Epithelial cell of esophagus (primary cell): ENCODE measurements around the gene NEU1.
A peak's percentile ranks its signal among the peaks of the same experiment; 100 is the strongest.
"Not testable (repeated sequence)": the region's sequence is repeated elsewhere in the genome, so short reads cannot be mapped to it uniquely, and the experiment has no call there.

Source experiments
- DNase-seq: peaks from one replicate; pipeline ENCODE4 v3.0.0; 2010; ENCODE audit warnings: low read depth
- H3K4me3 ChIP-seq: 2 replicates; pipeline ENCODE4 v1.5.1; 2011; ENCODE audit warnings: mild to moderate bottlenecking, low read length, control low read depth
- TF ChIP-seq, protein P1 (sequence below): IDR thresholded peaks from 2 replicates; pipeline ENCODE4 v1.5.1; 2011; ENCODE audit warnings: low read depth, mild to moderate bottlenecking, low read length, control low read depth, inconsistent platforms; ENCODE audit not compliant: insufficient read depth; ENCODE audit errors: missing control alignments

NEU1 gene

DNA sequence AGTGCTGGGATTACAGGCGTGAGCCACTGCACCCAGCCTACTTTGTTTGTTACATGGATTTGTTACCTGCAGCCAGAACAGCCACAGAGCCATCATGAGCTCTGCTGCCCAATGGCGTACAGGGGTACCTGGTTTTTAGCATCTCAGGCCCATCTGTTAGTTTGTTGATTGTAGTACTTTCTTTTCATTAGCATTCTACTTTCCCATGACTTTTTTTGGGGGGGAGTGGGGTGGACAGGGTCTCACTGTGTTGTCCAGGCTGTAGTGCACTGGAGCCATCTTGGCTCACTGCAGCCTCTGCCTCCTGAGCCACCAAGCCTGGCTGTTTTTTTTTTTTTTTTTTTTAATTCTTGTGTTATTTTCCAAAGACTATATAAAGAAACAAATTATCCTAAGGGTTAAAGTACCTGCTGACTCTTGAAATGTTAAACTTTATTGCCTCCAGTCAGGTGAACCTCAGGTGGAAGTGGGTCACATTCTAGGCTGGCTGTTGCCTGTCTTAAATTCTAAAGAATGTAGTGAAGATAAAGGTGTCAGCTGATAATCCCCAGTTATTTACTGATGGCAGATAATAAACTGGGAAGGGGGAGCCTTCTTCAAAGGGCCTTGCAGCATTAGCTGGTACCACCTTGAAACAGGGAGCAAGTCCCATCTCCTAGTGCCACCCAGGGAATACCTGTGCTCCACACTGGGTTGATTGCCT lies 15.2 kb downstream of the NEU1 start:
- TF ChIP-seq, protein P1, sequence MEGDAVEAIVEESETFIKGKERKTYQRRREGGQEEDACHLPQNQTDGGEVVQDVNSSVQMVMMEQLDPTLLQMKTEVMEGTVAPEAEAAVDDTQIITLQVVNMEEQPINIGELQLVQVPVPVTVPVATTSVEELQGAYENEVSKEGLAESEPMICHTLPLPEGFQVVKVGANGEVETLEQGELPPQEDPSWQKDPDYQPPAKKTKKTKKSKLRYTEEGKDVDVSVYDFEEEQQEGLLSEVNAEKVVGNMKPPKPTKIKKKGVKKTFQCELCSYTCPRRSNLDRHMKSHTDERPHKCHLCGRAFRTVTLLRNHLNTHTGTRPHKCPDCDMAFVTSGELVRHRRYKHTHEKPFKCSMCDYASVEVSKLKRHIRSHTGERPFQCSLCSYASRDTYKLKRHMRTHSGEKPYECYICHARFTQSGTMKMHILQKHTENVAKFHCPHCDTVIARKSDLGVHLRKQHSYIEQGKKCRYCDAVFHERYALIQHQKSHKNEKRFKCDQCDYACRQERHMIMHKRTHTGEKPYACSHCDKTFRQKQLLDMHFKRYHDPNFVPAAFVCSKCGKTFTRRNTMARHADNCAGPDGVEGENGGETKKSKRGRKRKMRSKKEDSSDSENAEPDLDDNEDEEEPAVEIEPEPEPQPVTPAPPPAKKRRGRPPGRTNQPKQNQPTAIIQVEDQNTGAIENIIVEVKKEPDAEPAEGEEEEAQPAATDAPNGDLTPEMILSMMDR: no peak
- no peak for DNase-seq

DNA sequence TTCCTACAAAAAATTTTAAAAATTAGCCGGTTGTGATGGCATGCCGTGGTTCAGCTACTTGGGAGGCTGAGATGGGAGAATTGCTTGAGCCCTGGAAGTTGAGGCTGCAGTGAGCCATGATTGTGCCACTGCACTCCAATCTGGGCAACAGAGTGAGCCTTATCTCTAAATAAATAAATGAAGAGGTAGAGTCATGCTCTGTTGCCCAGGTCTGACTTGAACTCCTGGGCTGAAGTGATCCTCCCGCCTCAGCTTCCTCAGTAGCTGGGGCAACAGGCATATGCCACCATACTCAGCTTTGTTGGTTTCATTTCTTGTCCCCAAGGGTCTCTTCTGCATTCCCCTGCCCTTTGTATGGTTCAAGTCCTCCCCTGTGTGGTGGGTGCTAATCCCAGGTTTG lies 18.1 kb downstream of the NEU1 start:
- TF ChIP-seq, protein P1: no peak
- no peak overlapping the region for H3K4me3 ChIP-seq

More for the DNA sequence above, 15.2 kb downstream of the NEU1 start:
- no peak overlapping the region for H3K4me3 ChIP-seq

DNA sequence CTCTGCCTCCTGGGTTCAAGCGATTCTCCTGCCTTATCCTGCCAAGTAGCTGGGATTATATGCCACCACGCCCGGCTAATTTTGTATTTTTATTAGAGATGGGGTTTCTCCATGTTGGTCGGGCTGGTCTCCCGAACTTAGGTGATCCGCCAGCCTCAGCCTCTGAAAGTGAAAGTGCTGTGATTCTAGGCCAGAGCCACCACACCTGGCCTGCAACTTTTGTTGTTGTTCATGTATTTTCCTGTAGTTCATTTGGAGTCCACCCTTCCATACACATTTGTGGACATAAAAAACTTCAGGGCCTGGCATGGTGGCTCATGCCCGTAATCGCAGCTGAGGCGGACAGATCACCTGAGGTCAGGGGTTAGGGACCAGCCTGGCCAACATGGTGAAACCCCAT lies 20.6 kb downstream of the NEU1 start:
- H3K4me3 ChIP-seq: no peak overlapping the region
- DNase-seq: no peak
- TF ChIP-seq, protein P1: no peak

More for the DNA sequence above, 18.1 kb downstream of the NEU1 start:
- DNase-seq: no peak

DNA sequence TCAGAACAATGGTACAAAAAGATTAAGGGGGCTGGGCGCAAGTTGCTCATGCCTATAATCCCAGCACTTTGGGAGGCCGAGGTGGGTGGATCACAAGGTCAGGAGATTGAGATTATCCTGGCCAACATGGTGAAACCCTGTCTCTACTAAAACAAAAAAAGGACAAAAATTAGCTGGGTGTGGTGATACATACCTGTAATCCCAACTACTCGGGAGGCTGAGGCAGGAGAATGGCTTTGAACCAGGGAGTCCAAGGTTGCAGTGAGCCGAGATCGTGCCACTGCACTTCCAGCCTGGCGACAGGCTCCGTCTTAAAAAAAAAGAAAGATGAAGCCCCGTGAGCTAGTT lies 22.9 kb downstream of the NEU1 start:
- H3K4me3 ChIP-seq, DNase-seq: not testable (repeated sequence)

DNA sequence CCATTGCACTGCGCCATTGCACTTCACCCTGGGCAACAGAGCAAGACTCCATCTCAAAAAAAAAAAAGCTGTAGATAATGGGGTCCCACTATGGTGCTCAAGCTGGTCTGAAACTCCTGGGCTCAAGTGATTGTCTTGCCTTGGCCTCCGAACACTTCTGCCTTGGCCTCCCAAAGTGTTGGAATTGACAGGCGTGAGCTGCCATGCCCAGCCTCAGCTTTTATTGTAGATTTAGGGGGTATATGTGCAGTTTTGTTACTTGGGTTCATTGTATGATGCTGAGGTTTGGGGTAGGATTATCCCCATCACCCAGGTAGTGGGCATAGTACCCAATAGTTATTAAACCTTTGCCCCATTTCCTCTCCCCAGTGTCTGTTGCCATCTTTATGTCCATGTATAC lies 23.7 kb downstream of the NEU1 start:
- TF ChIP-seq, protein P1: no peak
- no peak overlapping the region for H3K4me3 ChIP-seq
- no peak for DNase-seq

DNA sequence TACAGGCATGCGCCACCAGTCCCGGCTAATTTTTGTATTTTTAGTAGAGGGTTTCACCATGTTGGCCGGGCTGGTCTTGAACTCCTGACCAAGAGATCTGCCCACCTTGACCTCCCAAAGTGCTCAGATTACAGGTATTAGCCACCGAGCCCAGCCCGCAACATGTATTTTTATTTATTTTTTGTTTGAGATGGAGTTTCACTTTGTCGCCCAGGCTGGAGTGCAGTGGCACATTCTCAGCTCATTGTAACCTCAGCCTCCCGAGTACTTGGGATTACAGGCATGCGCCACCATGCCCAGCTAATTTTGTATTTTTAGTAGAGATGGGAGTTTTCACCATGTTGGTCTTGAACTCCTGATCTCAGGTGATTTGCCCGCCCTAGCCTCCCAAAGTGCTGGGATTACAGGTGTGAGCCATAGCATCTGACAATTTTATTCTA lies 24.5 kb downstream of the NEU1 start:
- not testable (repeated sequence) for H3K4me3 ChIP-seq, DNase-seq

DNA sequence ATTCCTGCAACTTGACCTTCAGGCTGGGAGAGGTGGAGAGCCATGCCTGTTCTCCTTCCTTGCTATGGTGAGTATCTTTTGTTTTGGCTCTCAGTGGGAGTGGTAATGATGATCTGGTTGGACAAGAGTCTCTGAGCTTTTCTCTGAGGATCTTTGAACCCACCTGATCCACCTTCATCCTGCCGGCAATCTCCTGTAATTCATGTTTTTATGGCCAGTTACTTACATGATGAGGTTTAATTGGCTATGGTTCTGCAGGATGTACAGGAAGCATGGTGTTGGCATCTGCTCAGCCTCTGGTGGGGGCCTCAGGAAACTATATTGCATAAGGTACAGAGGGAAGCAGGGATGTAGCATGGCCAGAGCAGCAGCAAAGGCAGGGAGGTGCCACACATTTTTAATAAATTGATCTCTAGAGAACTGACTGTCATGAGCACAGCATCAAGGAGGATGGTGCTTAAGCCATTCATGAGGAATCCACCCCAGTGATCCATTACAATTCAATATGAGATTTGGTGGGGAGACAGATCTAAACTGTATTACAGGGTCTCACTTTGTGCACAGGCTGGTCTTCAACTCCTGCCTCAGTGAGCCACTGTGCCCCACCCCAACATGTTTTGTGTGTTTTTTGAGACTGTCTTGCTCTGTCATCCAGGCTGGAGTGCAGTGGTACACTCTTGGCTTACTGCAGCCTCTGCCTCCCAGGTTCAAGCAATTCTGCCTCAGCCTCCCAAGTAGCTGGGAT lies 25.1 kb downstream of the NEU1 start:
- H3K4me3 ChIP-seq: peak overlapping the region; percentile 92
- TF ChIP-seq, protein P1: no peak

More for the DNA sequence above, 25.1 kb downstream of the NEU1 start:
- DNase-seq: no peak
